Islet precursor cell (in vitro differentiated cells): Measurements from ENCODE around the gene GUSB.
"Not testable (repeated sequence)": the region's sequence is repeated elsewhere in the genome, so short reads cannot be mapped to it uniquely, and the experiment has no call there.

Experiments
- DNase-seq: peaks from one replicate; pipeline ENCODE4 v3.0.0-alpha.2; 2018

Gene GUSB

DNA sequence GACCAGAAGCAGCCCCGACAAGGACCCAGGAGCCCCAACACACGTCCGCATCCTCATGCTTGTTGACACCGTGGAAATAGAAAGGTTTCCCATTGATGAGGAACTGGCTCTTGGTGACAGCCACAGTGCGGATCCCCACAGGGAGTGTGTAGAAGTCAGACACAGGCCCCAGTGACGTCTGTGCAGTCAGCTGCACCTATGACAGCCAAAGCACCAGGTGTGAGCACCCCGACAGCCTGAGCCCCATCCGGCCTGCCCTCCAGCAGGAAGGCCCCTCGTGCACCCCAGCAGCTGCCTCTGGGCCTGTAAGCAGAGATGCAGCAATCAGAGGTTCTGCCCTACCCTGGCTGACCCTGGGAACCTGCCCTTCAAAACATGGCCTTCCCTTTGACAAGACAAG lies 7.1 kb downstream of the GUSB start:
- DNase-seq: no peak

DNA sequence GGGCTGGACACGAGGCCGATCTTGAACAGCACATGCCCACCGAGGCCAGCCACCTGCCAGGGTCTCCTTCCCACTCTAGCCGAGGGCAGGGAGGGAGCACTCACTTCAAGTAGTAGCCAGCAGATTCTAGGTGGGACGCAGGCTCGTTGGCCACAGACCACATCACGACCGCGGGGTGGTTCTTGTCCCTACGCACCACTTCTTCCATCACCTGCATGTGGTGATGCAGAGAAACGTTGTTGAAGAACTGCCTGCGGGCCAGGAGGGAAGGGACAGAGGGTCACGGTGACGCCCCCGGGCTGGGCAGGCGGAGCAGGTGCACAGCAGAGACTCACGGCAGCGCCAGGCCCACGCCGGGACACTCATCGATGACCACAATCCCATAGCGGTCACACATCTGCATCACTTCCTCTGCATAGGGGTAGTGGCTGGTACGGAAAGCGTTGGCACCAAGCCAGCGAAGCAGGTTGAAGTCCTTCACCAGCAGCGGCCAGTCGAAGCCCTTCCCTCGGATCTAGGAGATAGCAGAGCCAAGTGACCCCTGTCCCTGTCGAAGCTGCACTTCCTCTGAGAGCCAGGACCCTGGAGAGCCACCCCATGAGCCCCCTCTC lies 7.7 kb downstream of the GUSB start:
- no peak for DNase-seq

DNA sequence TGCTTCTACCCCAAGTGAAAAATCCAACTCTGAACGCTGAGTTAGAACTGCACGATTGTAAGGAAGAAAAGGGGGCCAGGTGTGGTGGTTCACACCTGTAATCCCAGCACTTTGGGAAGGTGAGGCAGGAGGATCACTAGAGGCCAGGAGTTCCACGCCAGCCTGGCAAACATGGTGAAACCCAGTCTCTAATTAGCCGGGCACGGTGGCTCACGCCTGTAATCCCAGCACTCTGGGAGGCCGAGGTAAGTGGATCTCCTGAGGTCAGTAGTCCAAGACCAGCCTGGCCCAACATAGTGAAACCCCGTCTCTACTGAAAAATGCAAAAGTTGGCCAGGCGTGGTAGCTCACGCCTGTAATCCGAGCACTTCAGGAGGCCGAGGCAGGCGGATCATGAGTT lies 9.0 kb downstream of the GUSB start:
- DNase-seq: no peak

DNA sequence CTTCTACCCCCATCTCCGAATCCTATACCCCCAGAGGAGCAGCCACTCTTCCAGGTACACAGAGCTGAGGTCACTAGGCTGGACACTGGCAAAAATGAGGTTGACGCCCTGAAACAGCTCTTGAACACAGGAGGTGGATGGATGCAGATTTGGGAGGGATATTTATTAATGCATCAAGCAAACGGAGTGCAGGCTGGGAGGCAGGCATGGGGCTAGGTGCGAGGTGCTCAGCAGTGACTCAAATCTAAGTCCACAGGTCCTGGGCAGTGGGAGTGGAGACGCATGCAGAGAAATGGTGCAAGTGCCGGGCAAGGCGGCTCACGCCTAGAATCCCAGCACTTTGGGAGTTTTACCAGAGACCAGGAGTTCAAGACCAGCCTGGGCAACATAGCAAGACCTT lies 11.0 kb downstream of the GUSB start:
- DNase-seq: no peak

DNA sequence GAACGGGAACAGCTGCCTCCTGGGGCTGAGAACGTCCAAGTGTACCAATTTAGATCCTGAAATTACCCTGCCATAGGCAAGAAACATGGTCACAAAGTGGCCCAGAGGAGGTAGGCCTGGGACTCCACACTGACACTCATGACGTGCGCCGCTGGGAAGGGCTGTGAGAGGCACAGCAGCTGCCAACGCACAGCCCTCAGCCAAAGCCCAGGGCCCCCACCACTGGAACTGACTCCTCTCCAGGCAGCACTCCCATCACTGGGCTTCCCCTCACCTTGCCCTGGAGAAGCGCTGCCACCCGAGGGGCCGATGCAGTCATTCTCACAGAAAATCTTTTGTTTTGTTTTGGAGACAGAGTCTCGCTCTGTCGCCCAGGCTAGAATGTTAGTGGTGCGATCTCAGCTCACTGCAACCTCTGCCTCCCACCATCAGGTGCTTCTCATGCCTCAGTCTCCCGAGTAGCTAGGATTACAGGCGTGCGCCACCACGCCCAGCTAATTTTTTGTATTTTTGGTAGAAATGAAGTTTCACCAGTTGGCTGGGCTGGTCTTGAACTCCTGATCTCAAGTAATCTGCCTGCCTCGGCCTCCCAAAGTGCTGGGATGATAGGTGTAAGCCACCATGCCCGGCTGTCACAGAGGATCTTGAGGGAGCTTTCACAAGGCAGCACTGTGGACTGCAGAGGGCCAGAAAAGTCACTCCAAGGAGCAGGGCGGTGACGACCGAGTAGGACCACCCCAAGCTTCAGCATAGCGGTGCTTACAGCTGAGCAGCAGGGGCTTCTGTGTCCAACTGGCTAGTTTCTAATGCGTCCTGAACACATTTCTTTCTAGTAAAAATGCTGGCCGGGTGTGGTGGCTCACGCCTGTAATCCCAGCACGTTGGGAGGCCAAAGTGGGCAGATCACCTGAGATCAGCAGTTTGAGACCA lies 13.5 kb downstream of the GUSB start:
- no peak for DNase-seq

DNA sequence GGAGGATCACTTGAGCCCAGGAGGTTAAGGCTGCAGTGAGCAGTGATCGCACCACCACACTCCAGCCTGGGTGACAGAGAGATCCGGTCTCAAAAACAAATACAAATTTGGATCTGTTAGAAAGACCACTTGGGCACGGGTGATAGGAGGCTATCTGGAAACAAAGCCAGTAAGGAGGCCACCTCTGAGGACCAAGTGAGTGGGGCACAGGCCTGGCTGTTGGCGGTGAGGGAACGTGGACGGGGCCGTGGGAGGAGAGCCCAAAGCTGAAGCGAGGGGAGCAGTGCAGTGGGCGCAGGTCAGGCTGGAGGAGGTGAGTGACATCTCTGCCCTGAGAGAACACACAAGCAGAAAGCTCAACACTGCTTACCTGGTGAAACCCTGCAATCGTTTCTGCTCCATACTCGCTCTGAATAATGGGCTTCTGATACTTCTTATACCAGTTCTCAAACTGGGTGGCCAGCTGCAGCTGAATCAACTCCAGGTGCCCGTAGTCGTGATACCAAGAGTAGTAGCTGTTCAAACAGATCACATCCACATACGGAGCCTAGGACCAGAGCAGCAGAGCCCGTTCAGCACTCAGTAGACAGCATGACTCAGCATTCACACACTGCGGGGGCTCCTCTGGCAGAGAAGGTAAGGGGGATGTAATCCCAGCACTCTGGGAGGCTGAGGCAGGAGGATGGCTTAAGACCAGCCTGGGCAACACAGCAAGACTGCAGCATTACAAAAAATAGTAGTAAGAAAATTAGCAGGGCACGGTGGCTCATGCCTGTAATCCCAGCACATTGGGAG lies 14.5 kb downstream of the GUSB start:
- DNase-seq: no peak

DNA sequence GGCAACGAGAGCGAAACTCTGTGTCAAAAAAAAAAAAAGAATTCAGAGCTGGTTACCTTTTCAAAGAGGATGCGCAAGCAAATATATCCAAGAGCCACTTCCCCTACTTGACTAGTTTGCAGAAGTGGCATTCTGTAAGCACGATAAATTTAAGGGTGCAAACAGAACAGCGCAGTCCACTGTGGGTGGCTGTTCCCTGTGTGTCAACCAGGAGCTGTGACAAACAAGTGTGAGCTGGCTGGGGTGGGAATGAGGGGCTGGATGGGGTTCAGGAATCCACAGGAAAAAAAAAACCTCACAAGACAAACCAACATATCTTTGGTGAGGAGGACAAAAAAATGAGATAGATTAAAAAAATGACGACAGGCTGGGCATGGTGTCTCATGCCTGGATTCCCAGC lies 15.9 kb downstream of the GUSB start:
- no peak for DNase-seq

DNA sequence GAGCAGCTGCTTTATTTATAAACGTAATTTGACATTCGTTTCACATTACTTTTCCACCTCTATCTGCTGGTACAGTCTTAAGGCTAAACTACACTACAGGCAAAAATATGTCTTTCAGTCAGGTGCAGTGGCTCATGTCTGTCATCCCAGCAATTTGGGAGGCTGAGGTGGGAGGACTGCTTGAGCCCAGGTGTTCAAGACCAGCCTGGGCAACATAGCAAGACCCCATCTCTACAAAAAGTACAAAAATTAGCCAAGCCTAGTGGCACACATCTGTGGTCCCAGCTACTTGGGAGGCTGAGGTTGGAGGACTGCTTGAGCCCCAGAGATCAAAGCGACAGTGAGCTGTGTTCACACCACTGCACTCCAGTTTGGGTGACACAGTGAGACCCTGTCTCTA lies 17.3 kb downstream of the GUSB start:
- DNase-seq: not testable (repeated sequence)

DNA sequence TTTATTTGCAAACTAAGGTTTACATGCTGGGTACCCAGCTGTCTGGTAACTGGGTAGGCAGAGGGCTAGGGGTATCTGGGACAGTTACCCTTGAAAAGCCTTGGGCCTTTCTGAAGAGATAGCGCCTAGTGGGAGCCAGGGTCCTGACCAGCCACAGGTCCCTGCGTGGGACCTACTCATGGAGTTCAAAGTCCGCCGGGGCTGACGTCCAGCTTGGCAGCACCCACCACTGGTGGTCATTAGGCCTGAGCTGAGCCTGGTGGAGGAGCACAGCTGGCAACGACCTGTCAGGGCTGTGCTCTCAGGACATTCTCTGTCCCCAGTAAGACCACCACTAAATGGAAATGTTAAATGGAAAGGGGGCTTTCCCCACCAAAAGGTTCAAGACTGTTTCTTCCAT lies 20.0 kb downstream of the GUSB start:
- no peak for DNase-seq

DNA sequence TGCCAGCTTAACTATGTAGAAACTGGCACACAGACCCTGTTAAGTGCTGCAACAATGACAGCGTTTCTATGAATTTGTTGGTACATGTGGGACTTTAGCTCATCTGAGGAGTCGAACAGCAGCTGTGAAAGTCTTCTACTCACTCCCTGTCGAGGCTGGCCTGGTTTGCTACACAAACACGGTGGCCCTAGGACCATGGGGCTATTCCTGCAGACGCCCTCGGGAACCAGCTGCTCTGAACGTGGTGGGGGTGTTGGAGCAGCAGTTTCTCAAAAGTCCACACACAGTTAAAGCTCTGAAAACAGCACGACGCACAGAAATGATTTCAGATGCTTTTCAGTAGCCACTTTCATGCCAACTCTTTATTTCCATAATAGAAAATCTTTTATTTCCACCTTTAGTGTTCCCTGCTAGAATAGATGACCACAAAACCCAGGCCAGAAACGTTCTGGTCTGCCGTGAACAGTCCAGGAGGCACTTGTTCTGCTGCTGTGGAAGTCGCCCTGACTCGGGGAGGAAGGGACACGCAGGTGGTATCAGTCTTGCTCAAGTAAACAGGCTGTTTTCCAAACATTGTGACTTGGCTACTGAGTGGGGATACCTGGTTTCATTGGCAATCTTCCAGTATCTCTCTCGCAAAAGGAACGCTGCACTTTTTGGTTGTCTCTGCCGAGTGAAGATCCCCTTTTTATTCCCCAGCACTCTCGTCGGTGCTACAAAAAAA lies 21.5 kb downstream of the GUSB start:
- no peak for DNase-seq

DNA sequence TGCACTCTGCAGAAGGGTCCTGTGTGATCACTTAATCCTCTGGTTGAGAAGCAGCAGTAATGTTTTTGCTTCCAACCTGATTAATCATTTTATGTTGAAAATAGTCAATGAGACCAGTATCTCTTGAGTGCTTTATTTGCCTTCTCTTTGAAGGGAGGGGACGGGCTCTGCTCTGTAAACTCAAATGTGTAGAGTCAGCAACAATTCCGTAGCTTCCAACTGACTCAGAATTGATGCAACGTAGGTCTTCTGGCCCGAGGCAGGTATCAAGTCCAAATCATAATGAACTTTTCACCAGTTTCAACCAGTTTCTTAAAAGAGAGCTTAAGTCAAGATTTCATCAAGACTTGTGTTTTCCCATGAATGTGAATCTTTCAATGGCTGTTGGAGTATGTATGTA lies 26.3 kb downstream of the GUSB start:
- DNase-seq: no peak

DNA sequence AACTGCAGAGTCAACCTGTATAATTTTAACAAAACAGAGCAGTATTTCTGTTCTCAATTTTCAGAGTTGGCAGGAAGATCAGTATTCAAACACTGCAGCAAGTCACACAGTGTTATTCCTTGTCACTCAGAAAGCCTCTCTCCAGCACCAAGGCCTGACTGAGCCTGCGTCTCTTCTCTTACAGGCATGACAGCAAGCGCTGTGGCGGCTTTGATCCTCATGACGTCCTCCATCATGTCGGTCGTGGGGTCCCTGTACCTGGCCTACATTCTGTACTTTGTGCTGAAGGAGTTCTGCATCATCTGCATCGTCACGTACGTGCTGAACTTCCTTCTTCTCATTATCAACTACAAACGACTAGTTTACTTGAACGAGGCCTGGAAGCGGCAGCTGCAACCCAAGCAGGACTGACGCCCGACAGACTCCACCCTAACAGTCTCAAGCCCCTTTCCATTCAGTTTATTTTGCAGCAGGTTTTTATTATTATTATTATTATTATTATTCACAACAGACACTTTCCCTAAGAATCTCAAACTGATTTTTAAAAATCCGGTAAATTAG lies 28.0 kb downstream of the GUSB start:
- DNase-seq: peak; percentile 37

DNA sequence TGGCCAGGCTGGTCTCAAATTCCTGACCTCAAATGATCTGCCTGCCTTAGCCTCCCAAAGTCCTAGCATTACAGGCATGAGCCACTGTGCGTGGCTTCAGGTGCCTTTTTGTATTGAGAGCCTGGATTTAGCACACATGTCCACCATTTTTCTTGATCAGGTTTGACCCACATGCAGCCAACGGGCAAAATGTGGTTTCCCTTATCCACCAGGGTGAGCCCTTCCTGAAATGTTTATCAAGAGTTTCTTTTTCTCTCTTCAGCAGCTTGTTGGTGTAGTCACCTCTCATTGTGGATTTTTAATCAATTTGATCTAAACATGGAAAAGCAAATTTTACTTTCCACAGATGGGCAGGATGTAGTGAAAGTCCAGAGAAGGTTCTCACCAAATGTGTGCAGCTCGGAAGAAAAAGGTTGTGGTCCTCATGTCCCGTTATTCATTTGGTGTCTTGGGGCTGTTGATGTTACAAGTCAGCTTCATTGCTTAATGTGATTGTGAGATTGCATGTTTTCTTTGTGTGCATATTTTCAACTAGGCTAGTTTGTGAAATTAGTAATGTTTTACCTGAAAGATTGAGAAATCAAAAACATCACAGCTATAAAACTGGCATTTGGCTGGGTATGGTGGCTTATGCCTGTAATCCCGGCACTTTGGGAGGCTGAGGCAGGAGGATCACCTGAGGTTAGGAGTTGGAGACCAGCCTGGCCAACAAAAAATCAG lies 28.9 kb downstream of the GUSB start:
- DNase-seq: peak; percentile 18

DNA sequence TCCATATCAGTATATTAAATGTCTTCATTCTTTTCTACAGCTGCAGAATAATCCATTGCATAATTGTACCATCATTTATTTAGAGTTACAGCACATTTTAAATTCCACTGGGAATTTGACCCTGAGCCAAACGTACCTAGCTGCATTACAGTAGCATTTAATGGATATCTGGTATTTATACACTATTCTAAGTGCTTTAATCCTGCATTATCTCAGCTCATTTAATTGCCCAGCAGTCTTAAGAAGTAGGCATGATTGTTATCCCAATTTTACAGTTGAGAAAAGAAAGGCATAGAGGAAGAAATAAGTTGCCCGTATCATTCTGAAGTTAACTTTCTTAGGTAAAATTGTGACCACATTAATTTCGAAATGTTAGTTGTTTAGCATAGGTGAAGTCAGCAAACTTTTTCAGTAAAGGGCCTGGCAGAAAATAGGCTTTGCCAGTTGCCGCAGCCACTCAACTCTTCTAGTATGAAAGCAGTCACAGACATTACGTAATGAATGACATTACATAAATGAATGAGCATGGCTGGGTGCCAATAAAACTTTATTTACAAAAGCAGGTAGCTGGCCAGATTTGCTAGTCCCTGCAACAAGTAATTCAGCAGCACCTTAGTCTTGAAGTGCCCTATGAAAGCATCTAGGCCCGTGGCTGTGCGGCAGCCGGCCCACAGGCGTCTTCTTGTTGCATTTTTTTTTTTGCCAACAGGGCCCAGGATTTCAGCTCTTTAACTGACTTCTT lies 30.0 kb downstream of the GUSB start:
- DNase-seq: peak; percentile 19

DNA sequence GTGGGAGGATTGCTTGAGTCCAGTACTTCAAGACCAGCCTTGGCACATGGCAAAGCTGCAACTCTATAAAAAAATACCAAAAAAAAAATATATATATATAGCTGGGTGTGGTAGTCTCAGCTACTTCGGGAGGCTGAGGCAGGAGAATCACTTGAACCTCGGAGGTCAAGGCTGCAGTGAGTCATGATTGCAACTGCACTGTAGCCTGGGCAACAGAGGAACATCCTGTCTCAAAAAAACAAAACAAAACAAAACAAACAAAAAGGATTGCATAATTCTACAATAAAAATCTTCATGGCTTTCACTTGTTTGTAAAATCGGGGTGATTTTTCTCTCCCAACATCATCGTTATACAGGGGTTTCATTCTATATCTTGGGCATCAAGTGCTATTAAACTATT lies 35.1 kb downstream of the GUSB start:
- DNase-seq: no peak

DNA sequence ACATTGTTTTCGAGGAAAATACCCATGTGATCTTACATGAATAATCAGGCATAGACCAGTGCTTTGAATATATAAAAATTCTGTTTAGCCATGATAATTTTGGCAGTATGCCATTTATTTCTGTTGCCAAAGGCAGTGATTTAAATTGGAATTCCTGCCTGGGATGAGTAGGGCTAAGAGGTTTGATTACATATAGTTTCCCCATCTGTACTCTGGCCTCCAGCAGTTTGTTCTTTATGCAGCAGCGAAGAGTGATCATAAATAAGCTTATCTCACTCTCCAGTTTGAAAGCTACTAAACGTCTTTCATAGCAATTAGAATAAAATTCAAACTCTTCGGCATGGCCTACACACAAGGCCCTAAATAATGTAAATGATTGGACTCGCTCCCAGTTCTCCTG lies 36.2 kb downstream of the GUSB start:
- not testable (repeated sequence) for DNase-seq

DNA sequence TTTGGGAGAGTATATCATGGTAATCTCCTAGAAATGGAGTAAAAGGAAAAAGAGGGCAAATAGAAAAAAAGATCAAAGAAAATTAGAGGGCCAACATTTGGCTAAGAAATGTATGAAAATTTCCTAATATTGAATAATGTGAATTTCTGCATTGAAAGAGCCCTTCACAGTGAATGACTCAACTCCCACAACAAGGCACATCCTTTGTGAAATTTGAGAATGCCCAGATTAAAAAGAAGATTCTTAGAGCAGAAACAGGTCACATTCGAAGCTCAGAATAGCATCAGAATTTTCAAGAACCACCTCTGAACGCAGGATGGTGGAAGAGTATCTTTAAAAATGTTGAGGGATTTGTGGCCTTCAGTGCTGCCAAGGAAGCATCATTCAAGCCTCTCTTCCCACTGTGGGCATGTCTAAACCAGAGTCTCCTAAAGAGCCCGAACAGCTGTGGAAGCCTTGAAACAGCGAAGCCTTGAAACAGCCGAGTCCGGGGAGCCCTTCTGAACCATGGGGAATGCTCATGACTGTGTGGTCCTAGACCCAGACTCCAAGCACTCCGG lies 43.6 kb downstream of the GUSB start:
- DNase-seq: no peak

DNA sequence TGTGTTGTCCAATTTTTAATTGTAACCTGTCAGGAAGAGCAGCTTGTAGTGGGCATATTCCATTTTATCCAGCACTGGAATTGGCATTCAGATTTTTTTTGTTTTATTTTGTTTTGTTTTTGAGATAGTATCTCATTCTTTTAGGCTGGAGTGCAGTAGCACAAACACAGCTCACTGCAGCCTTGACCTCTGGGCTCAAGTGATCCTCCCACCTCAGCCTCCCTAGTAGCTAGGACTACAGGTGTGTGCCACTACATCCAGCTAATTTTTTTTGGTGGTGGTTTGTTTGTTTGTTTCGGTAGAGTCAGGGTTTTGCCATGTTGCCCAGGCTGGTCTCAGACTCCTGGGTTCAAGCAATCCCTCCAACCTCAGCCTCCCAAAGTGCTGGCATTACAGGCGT lies 44.7 kb downstream of the GUSB start:
- no peak for DNase-seq

DNA sequence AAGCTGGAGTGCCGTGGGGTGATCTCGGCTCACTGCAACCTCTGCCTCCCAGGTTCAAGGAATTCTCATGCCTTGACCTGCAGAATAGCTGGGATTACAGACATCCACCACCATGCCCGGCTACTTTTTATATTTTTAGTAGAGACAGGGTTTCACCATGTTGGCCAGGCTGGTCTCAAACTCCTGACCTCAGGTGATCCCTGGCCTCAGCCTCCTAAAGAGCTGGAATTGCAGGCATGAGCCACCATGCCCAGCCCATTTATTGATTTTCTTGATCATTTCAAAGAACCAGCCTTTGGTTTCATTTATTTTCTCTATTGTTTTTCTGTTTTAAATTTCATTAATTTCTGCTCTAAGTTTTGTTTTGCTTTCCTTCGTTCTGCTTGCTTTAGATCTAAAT lies 50.3 kb downstream of the GUSB start:
- no peak for DNase-seq

DNA sequence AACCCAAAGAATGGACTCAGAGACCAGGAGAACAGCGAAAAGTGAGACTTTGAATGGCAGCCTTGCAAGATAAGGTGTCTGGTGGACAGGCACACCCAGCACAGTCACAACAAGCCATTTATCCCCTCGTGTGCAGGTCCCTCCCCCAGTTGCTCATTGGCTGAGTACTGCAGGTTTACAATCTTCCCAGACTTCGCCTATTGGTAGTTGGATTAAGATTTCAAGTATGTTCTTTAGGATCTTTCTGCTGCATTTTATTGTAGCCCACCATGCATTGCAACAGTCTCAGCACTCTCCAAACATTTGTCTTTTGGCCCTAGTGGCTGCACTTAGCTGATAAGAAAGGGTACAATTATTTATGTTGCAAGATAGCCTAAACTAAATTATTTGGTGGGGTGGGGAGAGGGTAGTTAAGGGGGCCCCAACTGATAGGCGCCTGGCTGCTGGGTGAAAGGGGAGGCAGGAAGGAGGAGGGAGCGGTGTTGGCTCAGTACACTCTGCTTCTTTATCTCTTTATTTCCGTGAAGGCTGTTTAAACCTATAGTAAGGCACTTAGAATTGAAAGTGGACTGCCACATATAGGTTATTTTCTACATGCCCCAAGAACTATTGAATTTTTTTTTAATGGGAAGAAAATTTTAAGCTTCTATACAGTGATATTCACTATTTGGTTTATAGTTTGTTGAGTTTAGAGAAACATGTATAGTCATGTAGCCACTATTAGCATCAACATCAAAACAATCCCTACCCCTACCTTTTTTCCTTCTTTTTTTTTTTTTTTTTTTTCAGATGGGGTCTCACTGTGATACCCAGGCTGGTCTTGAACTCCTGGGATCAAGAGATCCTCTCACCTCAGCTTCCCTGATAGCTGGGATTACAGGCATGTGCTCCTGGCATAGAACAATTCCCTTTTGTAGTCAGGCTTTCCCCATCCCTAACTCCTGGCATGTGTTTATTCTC lies 54.2 kb downstream of the GUSB start:
- no peak for DNase-seq
